Spleen (tissue), 7 donors: Measurements from ENCODE around the gene GPRC5B.

ENCODE experiments used
- CTCF ChIP-seq, 11 experiments: fragments of 200-600 bp in 7 of 11; fragments of 450-650 bp in 4 of 11; sonication (generic) in 4 of 11; IDR thresholded peaks in 8 of 11; conservative IDR thresholded peaks in 3 of 11; 1 replicate in 7 of 11; 2 replicates in 4 of 11; pipeline versions ENCODE4 v1.4.0 to v1.8.0; 2016 to 2021; ENCODE audit warnings: antibody characterized with exemption in 11 of 11, inconsistent platforms in 4 of 11, mild to moderate bottlenecking in 1 of 11
- POLR2A ChIP-seq, 3 donors: fragments of 450-650 bp; IDR thresholded peaks; one replicate each; pipeline ENCODE4 v1.5.1; 2017; ENCODE audit warnings: antibody characterized with exemption in 3 of 3, mild to moderate bottlenecking in 1 of 3
- POLR2AphosphoS5 ChIP-seq, 3 donors: sonication (generic); formaldehyde crosslinking; IDR thresholded peaks; one replicate each; pipeline ENCODE4 v1.5.1; 2017; ENCODE audit warnings: antibody characterized with exemption in 3 of 3
- donor health status: DM: no; HTN: no; CAD: no; lungs with moderate emphysema.
- donor health status: DM: no; HTN: no; CAD: no.
- donor health status: DM: no; HTN: no; CAD: no.

- no peak for TF ChIP-seq CTCF (IDR thresholded peaks at IDR 0.05 in 8 of 11, conservative IDR thresholded peaks at IDR 0.05 in 3 of 11)
- TF ChIP-seq POLR2AphosphoS5 (IDR thresholded peaks at IDR 0.05): no peak
- TF ChIP-seq POLR2A (IDR thresholded peaks at IDR 0.05): no peak
These were observed 6.3 kb upstream of the GPRC5B start for GRCh38 chr16:19890901-19891300.
